PC-3 (cell line): ENCODE measurements around the gene NMRK2. TPM values are rescaled to one million over a fixed set of nuclear protein-coding genes. Genes with fewer than 3 reads are reported as not detected.
"Not testable (repeated sequence)": the region's sequence is repeated elsewhere in the genome, so short reads cannot be mapped to it uniquely, and the experiment has no call there.

Experiments
- ATAC-seq: fragments of 200-7000 bp; cut with Tn5 transposase; 2 replicates; pipeline ENCODE4 v1.9.1; 2020; ENCODE audit warnings: mild to moderate bottlenecking, moderate library complexity
- BruUV-seq: library from RNA; stranded (reverse); fragments of 400-500 nt; replicated peaks from 2 replicates; lab custom pipeline; 2021; lab: Mats Ljungman, UMichigan
- CTCF ChIA-PET: fragments of 300-600 bp; sonication (Branson Sonifier 250); formaldehyde crosslinking; loops from one replicate; lab custom pipeline; 2022; ENCODE audit warnings: antibody characterized with exemption; lab: Charles Lee
- POLR2A ChIA-PET: fragments of 300-600 bp; sonication (Branson Sonifier 250); formaldehyde crosslinking; loops from one replicate; lab custom pipeline; 2022; ENCODE audit warnings: antibody characterized with exemption; ENCODE audit not compliant: unreplicated experiment; lab: Charles Lee
- DNase-seq: peaks from one replicate; pipeline ENCODE4 v3.0.0-alpha.2; 2015
- H2AFZ ChIP-seq: fragments of 300-600 bp; sonication (generic); 2 replicates; pipeline ENCODE4 v1.6.0; 2016; ENCODE audit warnings: antibody characterized with exemption, low read length
- H3F3A ChIP-seq: fragments of 300-600 bp; sonication (generic); one replicate; pipeline ENCODE4 v1.6.0; 2017; ENCODE audit warnings: antibody characterized with exemption, low read length, control low read depth, mild to moderate bottlenecking; ENCODE audit not compliant: unreplicated experiment
- H3K27ac ChIP-seq: fragments of 300-600 bp; sonication (generic); 2 replicates; pipeline ENCODE4 v1.5.1; 2016; ENCODE audit warnings: mild to moderate bottlenecking, low read length
- H3K27me3 ChIP-seq: fragments of 300-600 bp; sonication (generic); 2 replicates; pipeline ENCODE4 v1.6.1; 2016; ENCODE audit warnings: low read length, mixed read lengths
- H3K36me3 ChIP-seq: fragments of 300-600 bp; sonication (generic); 2 replicates; pipeline ENCODE4 v1.6.1; 2016; ENCODE audit warnings: low read depth, mixed run types, low read length, mixed read lengths
- H3K4me1 ChIP-seq: fragments of 300-600 bp; sonication (generic); 2 replicates; pipeline ENCODE4 v1.5.1; 2016; ENCODE audit warnings: low read length; ENCODE audit not compliant: insufficient read depth
- H3K4me2 ChIP-seq: fragments of 300-600 bp; sonication (generic); 2 replicates; pipeline ENCODE4 v1.6.0; 2016; ENCODE audit warnings: low read length
- H3K4me3 ChIP-seq: fragments of 300-600 bp; sonication (generic); 2 replicates; pipeline ENCODE4 v1.5.1; 2016; ENCODE audit warnings: mild to moderate bottlenecking, low read length, mixed read lengths
- H3K79me2 ChIP-seq: fragments of 300-600 bp; sonication (generic); 2 replicates; pipeline ENCODE4 v1.6.1; 2017; ENCODE audit warnings: low read length, mixed read lengths
- H3K9ac ChIP-seq: fragments of 300-600 bp; sonication (generic); 2 replicates; pipeline ENCODE4 v1.6.0; 2016; ENCODE audit warnings: mild to moderate bottlenecking, low read length
- H3K9me2 ChIP-seq: fragments of 300-600 bp; sonication (generic); replicated peaks from 2 replicates; pipeline ENCODE4 v1.6.1; 2016; ENCODE audit warnings: mixed run types, low read length, mixed read lengths
- H3K9me3 ChIP-seq: fragments of 300-600 bp; sonication (generic); 2 replicates; pipeline ENCODE4 v1.6.1; 2016; ENCODE audit warnings: low read length, mixed read lengths
- H4K20me1 ChIP-seq: fragments of 300-600 bp; sonication (generic); 2 replicates; pipeline ENCODE4 v1.6.1; 2016; ENCODE audit warnings: low read length, mixed read lengths
- CTCF ChIP-seq: fragments of 300-600 bp; sonication (generic); conservative IDR thresholded peaks from 2 replicates; pipeline ENCODE4 v1.5.1; 2017; ENCODE audit warnings: antibody characterized with exemption, low read depth, mild to moderate bottlenecking, low read length
- EZH2 ChIP-seq: fragments of 300-600 bp; sonication (generic); IDR thresholded peaks from one replicate; pipeline ENCODE4 v1.6.1; 2017; ENCODE audit warnings: antibody characterized with exemption, mild to moderate bottlenecking, low read length; ENCODE audit not compliant: unreplicated experiment
- EZH2phosphoT487 ChIP-seq: fragments of 300-600 bp; sonication (generic); IDR thresholded peaks from 2 replicates; pipeline ENCODE4 v1.6.1; 2018; ENCODE audit warnings: mild to moderate bottlenecking, antibody characterized with exemption, low read length, borderline replicate concordance
- intact Hi-C: fragments of 100-400 bp; cut with micrococcal nuclease; formaldehyde crosslinking; loops from 2 replicates; pipeline ENCODE4 v1.9.0; 2023
- total RNA-seq: library from RNA; depleted of rRNA; stranded (reverse); fragments of >200 nt; gene quantifications from 2 replicates; pipeline ENCODE4 v1.2.3, GENCODE V29; 2014

NMRK2 gene
- total RNA-seq, 1 experiment from 2014 or later, result not detected

- ChIA-PET POLR2A (no interaction called here), CTCF (interaction anchor here (0.6 kb wide), 1 partner anchor 406 kb away, joined by 5 read pairs; no protein-coding TSS in a partner anchor)
- BruUV-seq, result no TSS peak
- H3K4me3 ChIP-seq, result no peak overlapping the region
- H3K36me3 ChIP-seq, result no peaks in the 10 kb centered on the region
- H3K4me2 ChIP-seq, result no peak overlapping the region
- H4K20me1 ChIP-seq, result no peaks in the 10 kb centered on the region
- H2AFZ ChIP-seq, result no peak overlapping the region
- H3K79me2 ChIP-seq, result no peaks in the 10 kb centered on the region
- DNase-seq, result peak; percentile 19
- intact Hi-C loops, result no loop called here
- TF ChIP-seq EZH2phosphoT487 (no peak), CTCF (no peak), EZH2 (no peak)
- H3K27me3 ChIP-seq, result no peaks in the 10 kb centered on the region
- H3K9ac ChIP-seq, result no peak overlapping the region
- H3K9me3 ChIP-seq, result no peaks in the 10 kb centered on the region
- no peak overlapping the region for H3K27ac ChIP-seq
- no peaks in the 10 kb centered on the region for H3K9me2 ChIP-seq
- no peaks in the 10 kb centered on the region for H3K4me1 ChIP-seq
- ATAC-seq, result no peak
- no peaks in the 10 kb centered on the region for H3F3A ChIP-seq
Observed at GRCh38 chr19:3942790-3943409, 10.0 kb downstream of the NMRK2 start.

GRCh38 chr19:3944018-3944721 lies 11.3 kb downstream of the NMRK2 start:
- Histone ChIP-seq H3K4me3 (no peak overlapping the region), H3K4me1 (no peaks in the 10 kb centered on the region), H3K9me3 (no peaks in the 10 kb centered on the region), H3K9ac (no peak overlapping the region), H3K27ac (no peak overlapping the region), H3K79me2 (no peaks in the 10 kb centered on the region), H3K27me3 (no peaks in the 10 kb centered on the region), H3K4me2 (no peak overlapping the region), H3F3A (no peaks in the 10 kb centered on the region), H4K20me1 (no peaks in the 10 kb centered on the region), H3K36me3 (no peaks in the 10 kb centered on the region), H3K9me2 (no peaks in the 10 kb centered on the region), H2AFZ (no peak overlapping the region)
- no peak for ATAC-seq
- DNase-seq, result no peak
- BruUV-seq, result no TSS peak
- TF ChIP-seq CTCF, result no peak
- ChIA-PET POLR2A (no interaction called here), CTCF (no interaction called here)
- intact Hi-C loops, result no loop called here

- Histone ChIP-seq H3F3A (no peaks in the 10 kb centered on the region), H3K9me2 (no peaks in the 10 kb centered on the region), H3K4me3 (no peak overlapping the region), H3K27me3 (no peaks in the 10 kb centered on the region), H3K79me2 (no peaks in the 10 kb centered on the region), H3K9me3 (no peaks in the 10 kb centered on the region), H3K27ac (no peak overlapping the region), H3K4me1 (no peaks in the 10 kb centered on the region), H3K9ac (no peak overlapping the region), H3K36me3 (no peaks in the 10 kb centered on the region), H2AFZ (no peak overlapping the region), H3K4me2 (no peak overlapping the region), H4K20me1 (no peaks in the 10 kb centered on the region)
- ChIA-PET POLR2A (no interaction called here), CTCF (no interaction called here)
- intact Hi-C loops, result no loop called here
- TF ChIP-seq EZH2phosphoT487 (no peak), EZH2 (no peak), CTCF (no peak)
- BruUV-seq, result no TSS peak
- DNase-seq (no peak), ATAC-seq (no peak)
Observed at GRCh38 chr19:3945838-3946237, 13.0 kb downstream of the NMRK2 start.

- H3K9me3 ChIP-seq, DNase-seq, H3F3A ChIP-seq, H3K79me2 ChIP-seq, H3K27ac ChIP-seq, H3K36me3 ChIP-seq, H4K20me1 ChIP-seq, H3K4me2 ChIP-seq, H3K27me3 ChIP-seq, BruUV-seq, H3K4me3 ChIP-seq, H3K9ac ChIP-seq, CTCF ChIA-PET, ATAC-seq, H2AFZ ChIP-seq, H3K4me1 ChIP-seq, H3K9me2 ChIP-seq, intact Hi-C loops: not testable (repeated sequence)
- POLR2A ChIA-PET, result interaction anchor here (0.6 kb wide), 1 partner anchor 38 kb away, joined by 3 read pairs; the partner anchor contains the start of gene EEF2
Observed at GRCh38 chr19:3947316-3947933, 14.6 kb downstream of the NMRK2 start.
